Choroid plexus epithelial cell (primary cell): Measurements from ENCODE around the gene SCN5A.

Experiments used
- DNase-seq: peaks from one replicate; pipeline ENCODE4 v3.0.0-alpha.2; 2010; ENCODE audit warnings: low read depth
- H3K4me3 ChIP-seq: 2 replicates; pipeline ENCODE4 v1.5.1; 2011; ENCODE audit warnings: low read depth, mild to moderate bottlenecking, control low read depth, low read length, moderate library complexity
- CTCF ChIP-seq: conservative IDR thresholded peaks from 2 replicates; pipeline ENCODE4 v1.5.1; 2011; ENCODE audit warnings: low read depth, mild to moderate bottlenecking, control low read depth, inconsistent platforms, low read length, moderate library complexity

Gene SCN5A

GRCh38 chr3:38643592-38643991 is 5.9 kb downstream of the SCN5A start:
- no peak for DNase-seq
- no peak for TF ChIP-seq CTCF
- H3K4me3 ChIP-seq: no peak overlapping the region

GRCh38 chr3:38643090-38643489 is 6.4 kb downstream of the SCN5A start:
- no peak for TF ChIP-seq CTCF
- H3K4me3 ChIP-seq: no peak overlapping the region
- DNase-seq: no peak

GRCh38 chr3:38641461-38642110 is 7.9 kb downstream of the SCN5A start:
- no peak overlapping the region for H3K4me3 ChIP-seq
- DNase-seq: no peak
- no peak for TF ChIP-seq CTCF

GRCh38 chr3:38640661-38641452 is 8.6 kb downstream of the SCN5A start:
- no peak for DNase-seq
- no peak for TF ChIP-seq CTCF
- H3K4me3 ChIP-seq: no peak overlapping the region

GRCh38 chr3:38638354-38638753 is 11.1 kb downstream of the SCN5A start:
- no peak for DNase-seq
- no peak overlapping the region for H3K4me3 ChIP-seq
- no peak for TF ChIP-seq CTCF

GRCh38 chr3:38637906-38638305 is 11.6 kb downstream of the SCN5A start:
- DNase-seq: no peak
- H3K4me3 ChIP-seq: no peak overlapping the region
- no peak for TF ChIP-seq CTCF

- TF ChIP-seq CTCF: no peak
- H3K4me3 ChIP-seq: no peak overlapping the region
Measured at GRCh38 chr3:38636881-38637280, 12.6 kb downstream of the SCN5A start.

More at GRCh38 chr3:38636881-38637280, 12.6 kb downstream of the SCN5A start:
- no peak for DNase-seq
